Neuronal stem cell (in vitro differentiated cells): ENCODE results near the gene MAP10.
"Not testable (repeated sequence)": the region's sequence is repeated elsewhere in the genome, so short reads cannot be mapped to it uniquely, and the experiment has no call there.

Experiments
- DNase-seq: peaks from one replicate; pipeline ENCODE4 v3.0.0-alpha.2; 2013; ENCODE audit warnings: low spot score
- H2AFZ ChIP-seq: one replicate; pipeline ENCODE4 v1.6.1; 2013; ENCODE audit warnings: mild to moderate bottlenecking, low read length, inconsistent platforms
- H2AK5ac ChIP-seq: 2 replicates; pipeline ENCODE4 v1.6.1; 2013; ENCODE audit warnings: low read depth, mild to moderate bottlenecking, inconsistent platforms, low read length, moderate library complexity, mixed read lengths
- H2BK120ac ChIP-seq: 2 replicates; pipeline ENCODE4 v1.6.1; 2013; ENCODE audit warnings: low read depth, mild to moderate bottlenecking, inconsistent platforms, low read length, moderate library complexity, mixed read lengths
- H2BK12ac ChIP-seq: one replicate; pipeline ENCODE4 v1.6.1; 2013; ENCODE audit warnings: low read length, inconsistent platforms
- H2BK15ac ChIP-seq: 2 replicates; pipeline ENCODE4 v1.6.1; 2013; ENCODE audit warnings: mild to moderate bottlenecking, low read length, inconsistent platforms, mixed read lengths
- H2BK5ac ChIP-seq: one replicate; pipeline ENCODE4 v1.6.1; 2013; ENCODE audit warnings: inconsistent platforms, mild to moderate bottlenecking, low read length, moderate library complexity
- H3K14ac ChIP-seq: one replicate; pipeline ENCODE4 v1.6.1; 2013; ENCODE audit warnings: low read length, inconsistent platforms
- H3K18ac ChIP-seq: 2 replicates; pipeline ENCODE4 v1.6.1; 2013; ENCODE audit warnings: low read length, inconsistent platforms
- H3K23ac ChIP-seq: 2 replicates; pipeline ENCODE4 v1.6.1; 2013; ENCODE audit warnings: low read depth, mild to moderate bottlenecking, mixed read lengths, low read length, inconsistent platforms; ENCODE audit not compliant: poor library complexity
- H3K27ac ChIP-seq: replicated peaks from 3 replicates; pipeline ENCODE4 v1.5.1; 2013; ENCODE audit warnings: low read length, inconsistent platforms
- H3K27me3 ChIP-seq, 3 experiments: 2 replicates each; pipeline ENCODE4 v1.6.1; 2013; ENCODE audit warnings: low read length in 3 of 3, mild to moderate bottlenecking in 2 of 3, inconsistent platforms in 1 of 3, low read depth in 1 of 3, mixed read lengths in 1 of 3, moderate library complexity in 1 of 3; ENCODE audit not compliant: control insufficient read depth in 3 of 3, insufficient read depth in 3 of 3
- H3K36me3 ChIP-seq, 2 donors: replicated peaks in 1 of 2; 2 replicates each; pipeline ENCODE4 v1.6.1; 2013; ENCODE audit warnings: low read length in 2 of 2; ENCODE audit not compliant: control insufficient read depth in 2 of 2, insufficient read depth in 2 of 2
- H3K4ac ChIP-seq: 2 replicates; pipeline ENCODE4 v1.6.1; 2013; ENCODE audit warnings: inconsistent platforms, mild to moderate bottlenecking, low read length, moderate library complexity
- H3K4me1 ChIP-seq, 2 donors: 1 replicate in 1 of 2; 2 replicates in 1 of 2; pipeline ENCODE4 v1.6.1; 2013; ENCODE audit warnings: low read length in 2 of 2, low read depth in 1 of 2; ENCODE audit not compliant: control insufficient read depth in 2 of 2, insufficient read depth in 1 of 2
- H3K4me2 ChIP-seq: one replicate; pipeline ENCODE4 v1.6.1; 2013; ENCODE audit warnings: mild to moderate bottlenecking, low read length, inconsistent platforms; ENCODE audit not compliant: insufficient read depth, poor library complexity, severe bottlenecking
- H3K4me3 ChIP-seq, 2 donors: 2 replicates each; pipeline ENCODE4 v1.5.1; 2013; ENCODE audit warnings: low read length in 2 of 2, mild to moderate bottlenecking in 2 of 2, inconsistent platforms in 1 of 2, moderate library complexity in 1 of 2
- H3K79me1 ChIP-seq: one replicate; pipeline ENCODE4 v1.6.1; 2013; ENCODE audit warnings: low read depth, mild to moderate bottlenecking, inconsistent platforms, low read length, moderate library complexity
- H3K9ac ChIP-seq: one replicate; pipeline ENCODE4 v1.6.1; 2013; ENCODE audit warnings: mild to moderate bottlenecking, low read depth, low read length, inconsistent platforms; ENCODE audit not compliant: poor library complexity
- H3K9me3 ChIP-seq, 2 donors: replicated peaks in 1 of 2; 2 replicates each; pipeline versions ENCODE3 to v1.6.1; 2013; ENCODE audit warnings: low read length in 2 of 2, mild to moderate bottlenecking in 2 of 2, inconsistent platforms in 1 of 2, low read depth in 1 of 2, mixed read lengths in 1 of 2, moderate library complexity in 1 of 2; ENCODE audit not compliant: control insufficient read depth in 2 of 2, insufficient read depth in 1 of 2
- H4K8ac ChIP-seq: one replicate; pipeline ENCODE4 v1.6.1; 2013; ENCODE audit warnings: low read depth, mild to moderate bottlenecking, inconsistent platforms, low read length, moderate library complexity
- H4K91ac ChIP-seq: one replicate; pipeline ENCODE4 v1.6.1; 2013; ENCODE audit warnings: low read length, low read depth, mild to moderate bottlenecking, inconsistent platforms; ENCODE audit not compliant: poor library complexity
- WGBS, 2 donors: extraction: QIAGEN DNeasy Blood & Tissue Kit; methylation state at CpG; one replicate each; pipeline ENCODE4 v1.1.7; 2013; ENCODE audit warnings: missing lambda C conversion rate in 2 of 2, mixed read lengths in 1 of 2; ENCODE audit not compliant: insufficient read length in 2 of 2, insufficient replicate concordance in 1 of 2; ENCODE audit errors: extremely low coverage in 2 of 2; 5-methylcytosine and 5-hydroxymethylcytosine counted together

The MAP10 gene

GRCh38 chr1:232784794-232785193 lies 20.4 kb upstream of the MAP10 start:
- Histone ChIP-seq H2AK5ac (no peak overlapping the region), H2BK5ac (no peak overlapping the region), H4K91ac (no peak overlapping the region), H3K23ac (no peak overlapping the region), H3K4me2 (no peak overlapping the region), H3K14ac (no peak overlapping the region), H2BK12ac (no peak overlapping the region), H2AFZ (no peak overlapping the region), H3K79me1 (no peaks in the 10 kb centered on the region), H3K4ac (no peak overlapping the region), H2BK120ac (no peak overlapping the region), H3K18ac (no peak overlapping the region), H3K4me3 (no peak overlapping the region), H2BK15ac (no peak overlapping the region), H3K4me1 (no peaks in the 10 kb centered on the region), H3K27me3 (no peaks in the 10 kb centered on the region), H3K9ac (no peak overlapping the region), H4K8ac (no peak overlapping the region), H3K36me3 (no peaks in the 10 kb centered on the region), H3K9me3 (peaks cover 0 to 2% of the 10 kb centered on the region in 2 donors), H3K27ac (no peak overlapping the region)
- no CpG with 5 or more reads among the region's 7 CpGs for WGBS, 2 donors
- DNase-seq: no peak

DNA sequence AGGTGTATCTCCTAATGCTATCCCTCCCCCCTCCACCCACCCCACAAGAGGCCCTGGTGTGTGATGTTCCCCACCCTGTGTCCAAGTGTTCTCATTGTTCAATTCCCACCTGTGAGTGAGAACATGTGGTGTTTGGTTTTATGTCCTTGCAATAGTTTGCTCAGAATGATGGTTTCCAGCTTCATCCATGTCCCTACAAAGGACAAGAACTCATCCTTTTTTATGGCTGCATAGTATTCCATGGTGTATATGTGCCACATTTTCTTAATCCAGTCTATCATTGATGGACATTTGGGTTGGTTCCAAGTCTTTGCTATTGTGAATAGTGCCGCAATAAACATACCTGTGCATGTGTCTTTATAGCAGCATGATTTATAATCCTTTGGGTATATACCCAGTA lies 19.6 kb upstream of the MAP10 start:
- H2AFZ ChIP-seq, H3K9me3 ChIP-seq, H3K79me1 ChIP-seq, H2BK15ac ChIP-seq, H2AK5ac ChIP-seq, H2BK12ac ChIP-seq, H3K27me3 ChIP-seq, H3K9ac ChIP-seq, H3K4ac ChIP-seq, H3K18ac ChIP-seq, H3K14ac ChIP-seq, H3K36me3 ChIP-seq, H2BK5ac ChIP-seq, H3K23ac ChIP-seq, H3K4me3 ChIP-seq, H4K8ac ChIP-seq, DNase-seq, H3K4me2 ChIP-seq, H2BK120ac ChIP-seq, H4K91ac ChIP-seq, H3K4me1 ChIP-seq, H3K27ac ChIP-seq: not testable (repeated sequence)
- WGBS, 2 donors: no CpG with 5 or more reads among the region's 1 CpG

- no peaks in the 10 kb centered on the region for H3K79me1 ChIP-seq
- H2BK120ac ChIP-seq: no peak overlapping the region
- H3K4me3 ChIP-seq: no peak overlapping the region
- no peaks in the 10 kb centered on the region for H3K4me1 ChIP-seq
- H3K4ac ChIP-seq: no peak overlapping the region
- no peak overlapping the region for H3K9ac ChIP-seq
- H2AFZ ChIP-seq: no peak overlapping the region
- no peak for DNase-seq
- H4K91ac ChIP-seq: no peak overlapping the region
- H4K8ac ChIP-seq: no peak overlapping the region
- no peak overlapping the region for H2BK15ac ChIP-seq
- no peak overlapping the region for H3K14ac ChIP-seq
- no peak overlapping the region for H2BK5ac ChIP-seq
- no peaks in the 10 kb centered on the region for H3K36me3 ChIP-seq
- H3K27me3 ChIP-seq: no peaks in the 10 kb centered on the region
- H3K4me2 ChIP-seq: no peak overlapping the region
- no peak overlapping the region for H3K27ac ChIP-seq
- no peak overlapping the region for H2AK5ac ChIP-seq
- no peak overlapping the region for H3K18ac ChIP-seq
- H3K23ac ChIP-seq: no peak overlapping the region
- H2BK12ac ChIP-seq: no peak overlapping the region
- WGBS, 2 donors: no CpG with 5 or more reads among the region's 7 CpGs
- H3K9me3 ChIP-seq: no peaks in the 10 kb centered on the region
Observed at GRCh38 chr1:232786845-232787455, 18.3 kb upstream of the MAP10 start.

DNA sequence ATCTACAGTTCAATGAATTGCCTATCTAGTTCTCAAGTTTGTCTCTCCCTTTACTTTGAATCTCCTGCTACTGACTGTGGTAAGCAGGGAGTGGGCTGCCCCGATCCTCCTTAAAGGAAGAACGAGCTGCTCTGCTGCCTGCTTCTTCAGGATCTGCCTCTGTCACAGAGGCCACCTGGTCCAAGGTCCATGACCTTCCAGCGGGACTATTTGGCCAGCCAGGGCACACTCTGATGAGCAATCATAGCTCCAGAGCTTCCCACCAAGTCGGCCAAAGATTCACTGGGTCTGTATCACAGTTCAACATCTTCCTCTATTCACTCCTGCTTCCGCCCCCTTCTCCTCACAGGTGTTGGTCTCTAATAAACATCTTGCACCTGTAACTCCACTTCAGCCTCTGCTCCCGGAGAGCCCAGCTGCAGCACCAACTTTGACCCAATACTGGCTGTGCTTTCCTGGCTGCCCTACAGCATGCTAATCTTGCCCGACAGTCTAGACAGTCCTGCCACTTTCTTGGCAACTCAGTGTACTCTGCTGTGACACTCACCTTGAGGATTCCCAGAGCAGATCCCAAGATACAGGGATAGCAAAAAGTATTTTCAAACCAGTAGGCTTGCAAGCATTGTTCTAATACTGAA lies 16.9 kb upstream of the MAP10 start:
- no peaks in the 10 kb centered on the region for H3K79me1 ChIP-seq
- H2AFZ ChIP-seq: no peak overlapping the region
- no CpG with 5 or more reads among the region's 7 CpGs for WGBS, 2 donors
- H4K8ac ChIP-seq: no peak overlapping the region
- no peak overlapping the region for H3K4me3 ChIP-seq
- no peaks in the 10 kb centered on the region for H3K36me3 ChIP-seq
- H4K91ac ChIP-seq: no peak overlapping the region
- H2AK5ac ChIP-seq: no peak overlapping the region
- no peaks in the 10 kb centered on the region for H3K27me3 ChIP-seq
- no peak overlapping the region for H2BK120ac ChIP-seq
- DNase-seq: no peak
- no peak overlapping the region for H2BK5ac ChIP-seq
- H3K9ac ChIP-seq: no peak overlapping the region
- H3K27ac ChIP-seq: no peak overlapping the region
- no peak overlapping the region for H3K18ac ChIP-seq
- H3K4ac ChIP-seq: no peak overlapping the region
- H3K4me2 ChIP-seq: no peak overlapping the region
- no peaks in the 10 kb centered on the region for H3K4me1 ChIP-seq
- H2BK12ac ChIP-seq: no peak overlapping the region
- no peaks in the 10 kb centered on the region for H3K9me3 ChIP-seq
- H3K23ac ChIP-seq: no peak overlapping the region
- H2BK15ac ChIP-seq: no peak overlapping the region
- H3K14ac ChIP-seq: no peak overlapping the region
